Testis (tissue), 3 donors: ENCODE results near the gene FLNB. TPM values are rescaled to one million over a fixed set of nuclear protein-coding genes. Genes with fewer than 3 reads are reported as not detected.

Experiments used
- DNase-seq: peaks from one replicate; pipeline ENCODE4 v3.0.0-alpha.2; 2019
- H3K27ac ChIP-seq, 2 donors: fragments of 200-600 bp; sonication (generic); one replicate each; pipeline ENCODE4 v1.5.1; 2019
- H3K27me3 ChIP-seq: fragments of 200-600 bp; sonication (generic); one replicate; pipeline ENCODE4 v1.5.1; 2019
- H3K36me3 ChIP-seq: fragments of 200-600 bp; sonication (generic); one replicate; pipeline ENCODE4 v1.5.1; 2017; ENCODE audit warnings: low read depth; ENCODE audit errors: missing control alignments
- H3K4me1 ChIP-seq: fragments of 200-600 bp; sonication (generic); one replicate; pipeline ENCODE4 v1.5.1; 2019
- H3K4me3 ChIP-seq, 2 donors: fragments of 200-600 bp; sonication (generic); one replicate each; pipeline ENCODE4 v1.5.1; 2017 to 2019
- H3K9me3 ChIP-seq: fragments of 200-600 bp; sonication (generic); one replicate; pipeline ENCODE4 v1.5.1; 2017
- CTCF ChIP-seq, 3 experiments: fragments of 450-650 bp in 2 of 3; fragments of 200-600 bp in 1 of 3; sonication (generic) in 1 of 3; IDR thresholded peaks; one replicate each; pipeline ENCODE4 v1.5.1; 2016 to 2019; ENCODE audit warnings: antibody characterized with exemption in 3 of 3, mild to moderate bottlenecking in 2 of 3, moderate library complexity in 1 of 3
- POLR2A ChIP-seq: fragments of 450-650 bp; IDR thresholded peaks from one replicate; pipeline ENCODE4 v1.6.1; 2017; ENCODE audit warnings: antibody characterized with exemption, mild to moderate bottlenecking, moderate library complexity
- WGBS, 2 donors: methylation state at CpG; one replicate each; pipeline ENCODE4 v1.1.5; 2018; 5-methylcytosine and 5-hydroxymethylcytosine counted together
- intact Hi-C: fragments of 100-400 bp; cut with DNase I; formaldehyde crosslinking; loops from one replicate; pipeline ENCODE4 v1.15.1; 2023; ENCODE audit warnings: low total_unique reads
- polyA plus RNA-seq: library from polyadenylated mRNA; stranded (reverse); fragments of 350-450 nt; fragmentation: Illumina TruSeq; extraction: RNeasy Lipid Tissue Mini Kit (QIAGEN cat#74804); gene quantifications from one replicate; pipeline ENCODE4 v1.2.3, GENCODE V29; 2014; ENCODE audit warnings: low read depth, low replicate concordance; ENCODE audit not compliant: insufficient read depth
- total RNA-seq, 2 donors: library from RNA; depleted of rRNA; stranded (reverse); fragments of >200 nt; gene quantifications; one replicate each; pipeline ENCODE4 v1.2.3, GENCODE V29; 2016

FLNB gene
- total and polyA plus RNA-seq, 3 donors from 2014 or later: 105 to 199 (median 166) TPM

- Histone ChIP-seq H3K4me1 (no peaks in the 10 kb centered on the region), H3K36me3 (no peaks in the 10 kb centered on the region), H3K27me3 (no peaks in the 10 kb centered on the region), H3K27ac (no peak overlapping the region), H3K9me3 (no peaks in the 10 kb centered on the region), H3K4me3 (no peak overlapping the region)
- DNase-seq: no peak
- WGBS, 2 donors: 83 to 92% methylated on average over 11 of the region's 11 CpGs
- intact Hi-C loops: no loop called here
- TF ChIP-seq POLR2A (no peak), CTCF (IDR thresholded peaks at IDR 0.05) (no peak)
Observed at GRCh38 chr3:58157700-58158099, 149.5 kb downstream of the FLNB start.

DNA sequence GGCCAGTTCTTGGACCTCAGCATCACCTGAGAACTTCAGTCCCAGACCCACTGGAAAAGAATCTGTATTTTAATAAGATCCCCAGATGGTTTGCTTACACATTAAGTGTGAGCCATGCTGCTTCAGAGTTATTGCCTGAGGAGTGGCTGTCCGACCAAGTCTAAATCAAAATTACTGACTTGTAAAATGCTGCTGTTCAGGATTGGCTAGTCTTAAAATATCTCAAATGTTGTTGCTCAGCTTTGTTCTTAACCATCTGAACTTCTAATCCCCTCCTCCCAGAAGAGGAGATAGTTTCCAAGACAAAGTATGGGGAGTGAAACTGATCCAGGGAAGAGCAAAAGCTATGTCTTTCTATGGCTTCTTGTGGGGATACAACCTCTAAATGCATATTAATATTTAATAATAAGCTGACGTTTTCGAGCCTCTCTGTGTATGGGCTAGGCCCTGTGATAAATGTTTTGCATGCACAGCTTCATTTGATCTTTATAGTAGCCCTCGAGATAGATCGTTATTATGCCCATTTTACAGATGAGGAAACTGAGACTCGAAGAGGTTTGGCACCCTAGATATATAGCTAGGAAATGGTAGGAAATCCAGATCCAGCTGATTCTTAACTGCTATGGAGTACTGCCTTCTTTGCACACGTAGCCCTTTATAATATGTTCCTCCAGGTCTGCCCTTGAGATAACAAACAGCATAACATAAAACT, 150.4 kb downstream of the FLNB start:
- TF ChIP-seq CTCF (IDR thresholded peaks at IDR 0.05) (no peak), POLR2A (no peak)
- H3K9me3 ChIP-seq: no peaks in the 10 kb centered on the region
- DNase-seq: no peak
- no peaks in the 10 kb centered on the region for H3K36me3 ChIP-seq
- WGBS, 2 donors: 91 to 93% methylated on average over 7 of the region's 7 CpGs
- intact Hi-C loops: no loop called here
- no peak overlapping the region for H3K27ac ChIP-seq
- H3K4me1 ChIP-seq: peaks cover 9% of the 10 kb centered on the region
- no peaks in the 10 kb centered on the region for H3K27me3 ChIP-seq
- H3K4me3 ChIP-seq: no peak overlapping the region

DNA sequence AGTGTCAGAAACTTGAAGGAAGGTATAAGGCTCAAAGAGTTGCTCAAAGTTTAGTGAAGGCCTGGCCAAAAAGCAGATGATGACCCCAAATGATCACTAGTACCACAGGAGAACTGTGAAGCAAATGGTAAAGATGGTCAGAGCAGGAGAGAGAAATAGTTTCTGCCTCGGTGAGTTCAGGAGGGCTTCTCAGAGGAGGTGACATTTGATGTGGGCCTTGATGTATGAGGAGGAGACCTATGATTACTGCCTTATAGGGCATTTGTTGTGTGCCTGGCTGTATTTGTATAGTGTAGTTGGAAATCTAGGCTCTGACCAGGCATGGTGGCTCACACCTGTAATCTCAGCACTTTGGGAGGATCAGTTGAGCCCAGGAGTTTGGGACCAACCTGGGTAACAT, 152.2 kb downstream of the FLNB start:
- Histone ChIP-seq H3K27ac (no peak overlapping the region), H3K4me1 (peaks cover 27% of the 10 kb centered on the region)

GRCh38 chr3:58161435-58162398, 153.5 kb downstream of the FLNB start:
- intact Hi-C loops: loop anchor here (10.0 kb wide), 1 partner anchor 147 kb away; no protein-coding TSS in a partner anchor
- Histone ChIP-seq H3K36me3 (no peaks in the 10 kb centered on the region), H3K27me3 (no peaks in the 10 kb centered on the region), H3K9me3 (no peaks in the 10 kb centered on the region), H3K27ac (no peak overlapping the region), H3K4me1 (peaks cover 32% of the 10 kb centered on the region), H3K4me3 (no peak overlapping the region)
- TF ChIP-seq CTCF (IDR thresholded peaks at IDR 0.05) (no peak), POLR2A (no peak)
- WGBS, 2 donors: 83 to 86% methylated on average over 10 to 11 of the region's 11 CpGs
- DNase-seq: no peak

More for the DNA sequence above, 152.2 kb downstream of the FLNB start:
- intact Hi-C loops: loop anchor here (10.0 kb wide), 1 partner anchor 146 kb away; no protein-coding TSS in a partner anchor
- DNase-seq: no peak
- Histone ChIP-seq H3K4me3 (no peak overlapping the region), H3K9me3 (no peaks in the 10 kb centered on the region), H3K27me3 (no peaks in the 10 kb centered on the region), H3K36me3 (no peaks in the 10 kb centered on the region)
- WGBS, 2 donors: 94 to 100% methylated on average over 1 of the region's 1 CpG
- no peak for TF ChIP-seq CTCF (IDR thresholded peaks at IDR 0.05)
- no peak for TF ChIP-seq POLR2A
